GM15510 (cell line): ENCODE results near the gene MRGPRF.

Experiments used
- POLR2A ChIP-seq: IDR thresholded peaks from 3 replicates; pipeline ENCODE4 v1.6.1; 2011; ENCODE audit warnings: borderline replicate concordance; ENCODE audit not compliant: insufficient read length; ENCODE audit errors: extremely low read depth

Gene MRGPRF

DNA sequence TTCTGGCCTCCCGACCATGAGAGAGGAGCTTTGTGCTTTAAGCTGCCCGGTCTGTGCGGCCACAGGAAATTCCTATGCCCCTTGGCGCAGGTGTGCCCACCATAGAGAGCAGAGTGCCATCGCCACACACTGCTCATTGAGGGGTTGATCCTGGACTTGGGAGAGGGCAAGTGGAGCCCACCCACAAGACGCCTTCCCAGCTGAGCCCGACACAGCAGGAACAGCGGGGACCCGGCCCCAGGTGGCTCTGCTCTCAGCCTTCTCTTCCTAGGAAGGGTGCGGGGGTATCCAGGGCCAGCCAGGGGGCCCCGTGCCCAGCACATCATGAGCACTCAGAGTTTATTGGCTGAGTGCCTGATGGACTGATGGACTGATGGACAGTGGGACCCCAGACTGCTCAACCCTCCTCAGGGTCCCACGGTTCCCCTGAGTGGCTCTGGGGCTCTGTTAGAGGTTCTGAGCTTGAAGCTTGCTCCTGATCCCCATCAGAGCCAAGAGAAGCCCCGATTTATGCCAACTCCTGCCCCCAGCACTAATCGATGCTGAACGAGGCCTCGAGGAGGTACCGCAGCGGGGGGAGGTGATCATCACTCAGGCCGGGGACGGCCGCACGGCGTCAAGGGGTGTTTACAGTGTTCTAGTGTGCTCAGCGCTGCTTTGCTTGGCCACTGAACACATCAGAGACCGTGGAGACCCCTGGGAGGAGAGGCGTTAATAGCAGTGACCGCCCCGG, 18.7 kb downstream of the MRGPRF start:
- TF ChIP-seq POLR2A, result no peak

DNA sequence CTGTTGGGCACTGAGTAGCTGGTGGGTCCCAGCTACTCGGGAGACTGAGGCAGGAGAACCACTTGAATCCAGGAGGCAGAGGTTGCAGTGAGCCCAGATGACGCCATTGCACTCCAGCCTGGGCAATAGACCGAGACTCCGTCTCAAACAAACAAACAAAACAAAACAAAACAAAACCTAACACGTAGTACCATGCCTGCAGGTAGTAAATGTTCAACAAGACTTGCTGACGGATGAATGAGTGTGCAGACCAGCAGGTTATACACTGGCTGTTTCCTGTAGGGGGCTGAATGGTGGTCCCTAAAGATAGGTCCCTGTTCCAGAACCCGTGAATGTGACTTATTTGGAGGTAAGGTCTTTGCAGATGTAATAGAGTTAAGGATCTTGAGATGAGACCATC, 19.5 kb downstream of the MRGPRF start:
- TF ChIP-seq POLR2A, result no peak

DNA sequence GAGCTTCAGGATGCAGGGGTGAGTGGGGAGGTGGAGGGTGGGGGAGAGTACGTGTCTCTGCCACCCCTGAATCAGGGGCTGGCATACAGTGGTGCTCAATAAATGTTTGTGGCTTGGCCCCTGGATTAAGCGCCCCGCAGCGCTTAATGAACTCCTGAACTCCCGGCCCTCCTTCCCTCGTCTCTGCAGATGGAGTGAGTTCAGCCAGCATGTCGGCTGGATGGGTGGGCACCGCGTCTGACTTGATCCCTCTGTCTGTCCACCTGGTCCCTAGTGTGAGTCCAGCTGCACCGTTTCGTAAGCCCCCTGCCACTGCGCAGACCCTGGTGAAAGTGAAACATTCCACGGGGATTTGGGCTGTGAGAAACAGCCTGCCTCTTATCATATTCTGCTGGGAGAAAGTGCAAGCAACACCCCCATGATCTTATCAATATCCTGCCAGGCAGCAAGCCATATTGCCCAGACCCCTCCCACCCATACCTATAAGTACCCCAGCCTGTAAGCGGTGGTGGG, 20.2 kb downstream of the MRGPRF start:
- TF ChIP-seq POLR2A, result no peak

DNA sequence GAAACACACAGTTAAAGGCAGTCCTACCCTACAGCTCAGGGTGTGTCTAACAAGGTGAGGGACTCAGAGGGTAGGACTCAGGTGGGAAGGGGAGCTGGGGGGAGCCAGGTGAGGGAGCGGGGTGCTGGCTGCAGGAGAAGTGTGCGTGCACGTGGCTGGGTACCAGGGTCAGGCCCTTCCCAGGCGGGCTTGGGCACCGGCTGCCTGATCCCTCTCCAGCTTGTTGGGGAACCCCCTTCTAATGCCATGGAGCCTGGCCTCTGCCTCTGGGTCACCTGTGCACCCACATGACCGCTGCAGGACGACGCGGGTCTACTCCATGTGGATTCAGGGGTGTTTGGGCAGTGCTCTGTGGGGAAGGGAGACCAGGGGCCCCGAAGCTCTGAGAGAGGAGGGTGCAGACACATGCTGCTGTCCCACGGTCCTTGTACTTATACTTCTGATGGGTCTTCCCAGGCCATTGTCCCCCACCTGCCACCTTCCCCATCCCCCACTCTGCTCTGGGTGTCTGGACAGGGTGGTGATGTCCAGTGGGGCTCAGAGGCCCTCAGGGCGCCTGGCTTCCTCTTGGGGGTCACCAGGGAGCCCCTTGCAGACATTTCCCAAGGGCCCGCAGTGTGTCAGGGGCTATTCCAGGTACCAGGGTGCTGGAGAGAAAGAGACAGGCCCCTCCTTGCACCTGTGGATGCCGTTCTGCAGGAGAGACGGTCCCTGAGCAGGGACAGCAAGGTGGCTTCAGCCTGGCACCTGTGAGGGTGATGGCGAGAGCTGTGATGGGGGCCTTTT, 21.9 kb downstream of the MRGPRF start:
- TF ChIP-seq POLR2A, result no peak

DNA sequence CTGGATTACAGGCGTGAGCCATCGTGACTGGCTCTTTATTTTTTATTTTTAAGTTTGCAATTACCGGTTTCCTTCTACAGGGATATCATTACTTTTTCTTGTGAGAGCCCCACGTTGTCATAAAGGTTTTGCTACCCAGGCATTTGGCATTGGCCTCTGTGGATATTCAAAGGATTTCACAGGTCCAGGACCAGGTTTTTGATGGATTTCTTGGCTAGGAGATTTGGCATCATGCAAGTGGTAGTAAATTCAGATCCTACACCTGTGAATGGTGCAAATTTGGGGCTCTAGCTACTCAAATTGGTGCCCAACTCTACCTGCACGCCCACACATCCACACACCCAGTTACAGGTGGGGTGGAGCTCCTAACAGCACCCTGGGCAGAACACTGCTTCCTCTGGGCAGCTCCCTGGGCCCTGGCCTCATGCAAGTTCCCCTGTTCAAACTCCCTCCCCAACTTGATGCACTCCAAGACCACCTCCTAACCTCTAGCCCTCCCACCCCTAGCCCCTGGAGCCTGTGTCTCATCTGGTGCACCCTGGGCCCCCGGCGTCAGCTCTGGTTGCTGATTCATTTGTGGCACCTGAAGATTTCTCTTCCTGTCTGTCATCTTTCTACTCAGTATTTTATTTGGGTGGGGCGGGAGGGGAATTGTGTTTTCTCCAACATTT, 23.0 kb downstream of the MRGPRF start:
- TF ChIP-seq POLR2A, result no peak

DNA sequence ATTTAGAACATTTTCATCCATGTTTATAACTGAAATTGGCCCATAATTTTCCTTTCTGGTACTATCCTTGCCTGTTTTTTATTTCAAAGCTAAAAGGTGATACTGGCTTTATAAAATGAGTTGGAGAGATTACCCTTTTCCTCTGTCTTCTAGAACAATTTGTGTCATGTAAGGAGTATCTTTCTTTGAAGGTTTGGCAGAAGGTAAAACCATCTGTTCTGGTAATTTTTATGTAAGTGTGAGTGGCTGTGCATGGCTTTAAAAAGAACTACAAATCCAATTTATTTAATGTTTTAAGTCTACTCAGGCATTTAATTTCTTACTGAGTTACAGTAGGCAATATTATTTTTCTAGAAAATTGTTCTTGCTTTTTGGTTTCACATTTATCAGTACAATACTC, 24.6 kb downstream of the MRGPRF start:
- TF ChIP-seq POLR2A, result no peak

DNA sequence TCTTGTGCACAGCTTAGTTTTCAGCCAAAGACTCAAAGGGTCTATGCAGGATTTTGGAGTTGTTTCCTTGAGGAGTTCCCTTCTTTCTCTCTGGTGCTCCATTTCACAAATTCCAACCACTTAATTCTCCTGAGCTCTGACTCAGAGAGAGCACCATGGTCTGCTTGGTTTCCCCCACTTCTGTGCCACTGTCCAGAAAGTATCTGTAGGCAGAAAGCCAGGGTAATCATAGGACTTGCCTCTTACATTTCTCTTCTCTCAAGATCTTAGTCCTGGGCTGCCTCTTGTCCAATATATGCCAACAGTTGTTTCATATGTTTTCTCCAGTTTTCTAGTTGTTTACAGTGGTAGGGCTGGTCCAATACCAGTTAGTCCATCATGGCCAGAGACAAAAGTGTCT, 25.8 kb downstream of the MRGPRF start:
- TF ChIP-seq POLR2A, result no peak

DNA sequence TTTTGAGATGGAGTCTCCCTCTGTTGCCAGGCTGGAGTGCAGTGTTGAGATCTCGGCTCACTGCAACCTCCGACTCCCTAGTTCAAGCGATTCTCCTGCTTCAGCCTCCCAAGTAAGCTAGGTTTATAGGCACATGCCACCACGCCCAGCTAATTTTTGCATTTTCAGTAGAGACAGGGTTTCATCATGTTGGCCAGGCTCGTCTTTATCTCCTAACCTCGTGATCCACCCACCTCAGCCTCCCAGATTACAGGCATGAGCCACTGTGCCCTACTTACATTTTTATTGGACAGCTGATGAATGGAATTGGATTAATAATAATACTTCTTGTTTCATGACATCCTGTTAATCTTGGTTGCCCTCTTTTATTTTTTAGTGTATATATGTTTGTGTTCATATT, 29.2 kb downstream of the MRGPRF start:
- no peak for TF ChIP-seq POLR2A

DNA sequence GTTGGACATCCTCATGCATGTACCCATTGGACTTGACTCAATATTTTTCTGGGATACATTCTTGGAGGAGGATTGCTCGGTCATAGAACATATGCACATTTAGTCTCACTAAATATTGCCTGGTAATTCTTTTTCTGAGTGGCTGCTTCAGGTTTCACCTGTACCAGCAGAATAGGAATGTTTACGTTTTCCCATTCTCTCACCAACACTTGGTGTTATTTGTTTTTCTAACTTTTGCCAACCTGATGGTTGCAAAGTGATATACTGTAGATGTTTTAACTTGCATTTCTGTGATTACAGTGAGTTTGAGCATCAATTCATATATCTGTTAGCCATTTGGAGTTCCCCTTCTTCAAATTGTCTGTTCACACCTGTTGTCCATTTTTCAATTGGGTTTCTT, 30.9 kb downstream of the MRGPRF start:
- no peak for TF ChIP-seq POLR2A

DNA sequence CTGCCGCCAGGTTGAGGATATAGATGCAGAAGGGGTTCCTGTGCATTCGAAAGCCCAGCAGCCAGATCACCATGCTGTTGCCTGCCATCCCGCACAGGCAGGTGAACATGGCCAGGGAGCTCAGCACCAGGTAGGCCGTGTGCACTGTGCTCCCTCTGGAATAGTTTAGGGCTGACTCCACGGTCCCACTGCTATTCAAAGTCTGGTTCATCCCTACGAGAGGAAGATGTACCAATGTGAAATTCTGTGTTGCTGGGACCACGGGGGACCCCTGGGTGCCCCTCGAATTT, 32.3 kb downstream of the MRGPRF start, which contains the start of gene MRGPRD:
Gene MRGPRD (minus strand): TSS at position 211 of the 290 bp plus-strand sequence. CDS start 0 bp downstream, at position 211.
- TF ChIP-seq POLR2A, result no peak

DNA sequence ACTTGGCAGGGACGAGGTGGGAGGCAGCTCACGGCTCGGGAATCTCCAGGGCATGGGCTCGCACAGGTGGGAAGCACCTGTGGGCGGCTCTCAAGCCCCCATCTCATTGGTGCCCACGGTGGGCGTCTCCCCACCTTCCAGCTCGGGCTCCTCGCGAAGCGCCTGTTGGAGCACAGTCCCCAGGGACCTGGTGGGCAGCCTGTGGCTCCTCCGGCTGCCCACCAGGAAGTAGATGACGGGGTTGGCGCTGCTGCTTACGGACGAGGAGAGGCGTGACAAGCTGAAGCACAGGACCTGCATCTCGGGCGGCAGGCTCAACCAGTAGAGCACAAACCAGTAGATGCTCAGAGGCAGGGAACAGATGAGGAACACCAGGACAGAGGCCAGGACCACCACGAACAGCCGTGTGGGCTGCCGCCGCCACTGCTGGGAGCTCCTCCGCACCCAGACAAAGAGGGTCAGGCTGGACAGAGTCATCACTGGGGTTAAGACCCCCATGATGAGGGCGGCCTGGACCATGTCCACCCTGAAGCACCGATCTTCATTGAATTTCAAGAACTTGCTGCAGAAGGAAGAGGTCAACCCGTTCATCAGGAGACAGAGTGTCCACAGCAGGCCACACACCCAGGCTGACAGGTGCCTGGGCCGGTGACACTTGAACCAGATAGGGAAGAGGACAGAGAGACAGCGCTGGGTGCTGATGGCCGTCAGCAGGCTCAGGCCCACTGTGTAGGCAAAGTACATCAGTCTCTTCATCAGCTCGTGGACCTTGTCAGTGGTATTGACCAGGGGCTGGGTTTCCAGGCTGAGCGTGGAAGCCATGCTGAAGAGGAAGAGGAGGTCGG, 32.9 kb downstream of the MRGPRF start:
- no peak for TF ChIP-seq POLR2A

DNA sequence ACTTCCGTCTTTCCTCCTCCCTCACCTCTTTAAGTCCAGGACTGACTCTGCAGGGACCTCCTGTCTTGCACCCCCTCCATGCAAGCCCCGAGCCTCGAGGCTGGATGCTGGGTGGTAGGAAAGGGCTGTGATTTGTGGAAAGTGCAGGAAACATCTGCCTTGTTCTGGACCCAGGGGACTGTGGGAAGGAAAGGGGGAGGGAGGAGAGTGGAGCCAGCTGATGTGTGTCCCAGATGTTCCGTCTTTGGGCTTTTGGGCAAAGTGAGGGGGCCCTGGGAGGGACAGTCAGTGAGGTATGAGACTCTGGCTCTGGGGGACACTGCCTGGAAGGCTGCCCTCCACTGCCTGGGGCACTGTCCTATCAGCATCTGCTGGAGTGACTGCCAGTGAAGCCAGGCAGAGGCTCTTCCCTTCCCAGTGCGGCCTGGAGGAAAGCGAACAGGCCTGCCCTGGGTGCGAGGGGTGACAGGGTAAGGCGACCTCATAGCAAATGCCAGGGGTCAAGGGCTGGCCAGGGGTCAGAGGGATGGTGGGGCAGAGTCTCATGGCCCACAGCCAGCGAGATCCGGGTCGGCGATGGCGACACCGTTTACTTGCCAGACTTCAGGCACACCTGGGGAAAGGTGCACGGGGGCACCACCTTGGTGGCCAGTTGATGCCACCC, 34.0 kb downstream of the MRGPRF start:
- TF ChIP-seq POLR2A, result no peak

DNA sequence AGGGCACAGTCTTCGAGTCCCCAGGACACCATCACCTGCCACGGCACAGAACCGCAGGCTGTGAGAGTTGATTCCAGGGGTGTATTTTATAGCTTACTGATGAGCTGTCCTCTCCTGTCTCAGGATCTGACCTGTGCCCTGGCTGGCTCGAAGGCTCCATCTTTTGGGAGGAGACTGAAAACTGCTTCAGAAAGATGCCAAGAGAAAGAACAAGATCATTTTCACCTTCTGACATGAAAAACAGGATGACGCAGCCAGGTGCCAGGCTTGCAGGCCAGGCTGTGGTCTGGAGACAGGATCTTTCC, 34.5 kb downstream of the MRGPRF start:
- no peak for TF ChIP-seq POLR2A
